Natural killer cell (primary cell): Measurements from ENCODE around the gene NAPB. TPM values are rescaled to one million over a fixed set of nuclear protein-coding genes. Genes with fewer than 3 reads are reported as not detected.

Experiments used
- ATAC-seq, 3 donors: fragments of 150-1000 bp in 2 of 3; fragments of 200-7000 bp in 1 of 3; cut with Tn5 transposase; 1 replicate in 1 of 3; 2 replicates in 2 of 3; pipeline ENCODE4 v1.10.0; 2021; ENCODE audit warnings: mild to moderate bottlenecking in 2 of 3, moderate library complexity in 2 of 3
- DNase-seq, 2 donors: peaks; one replicate each; pipeline versions ENCODE4 v3.0.0 to v3.0.0-alpha.2; 2013 to 2021; ENCODE audit warnings: mixed read lengths in 1 of 2
- H3K27ac ChIP-seq: one replicate; pipeline ENCODE4 v1.5.1; 2013; ENCODE audit warnings: mild to moderate bottlenecking, low read length
- H3K27me3 ChIP-seq: one replicate; pipeline ENCODE4 v1.6.1; 2013; ENCODE audit warnings: low read length; ENCODE audit not compliant: control insufficient read depth, insufficient read depth
- H3K36me3 ChIP-seq: one replicate; pipeline ENCODE4 v1.6.1; 2013; ENCODE audit warnings: low read length; ENCODE audit not compliant: control insufficient read depth, insufficient read depth
- H3K4me1 ChIP-seq: one replicate; pipeline ENCODE4 v1.6.1; 2013; ENCODE audit warnings: low read length; ENCODE audit not compliant: control insufficient read depth, insufficient read depth
- H3K4me3 ChIP-seq: one replicate; pipeline ENCODE4 v1.5.1; 2013; ENCODE audit warnings: low read length
- H3K9me3 ChIP-seq: one replicate; pipeline ENCODE4 v1.6.1; 2013; ENCODE audit warnings: low read length; ENCODE audit not compliant: control insufficient read depth, insufficient read depth
- H3K27ac Mint-ChIP-seq, 2 donors: one replicate each; pipeline ENCODE4 v1.8.0; 2022; ENCODE audit warnings: mild to moderate bottlenecking in 2 of 2, mixed read lengths in 2 of 2, moderate library complexity in 1 of 2
- H3K27me3 Mint-ChIP-seq, 2 donors: one replicate each; pipeline ENCODE4 v1.8.0; 2022; ENCODE audit warnings: low read depth in 2 of 2, mixed read lengths in 2 of 2
- H3K36me3 Mint-ChIP-seq: one replicate; pipeline ENCODE4 v1.8.0; 2022; ENCODE audit warnings: mixed read lengths
- H3K4me1 Mint-ChIP-seq, 2 donors: one replicate each; pipeline ENCODE4 v1.8.0; 2022; ENCODE audit warnings: mixed read lengths in 2 of 2
- H3K4me3 Mint-ChIP-seq: one replicate; pipeline ENCODE4 v1.8.0; 2022; ENCODE audit warnings: mild to moderate bottlenecking, moderate library complexity, mixed read lengths
- H3K9me3 Mint-ChIP-seq, 2 donors: one replicate each; pipeline ENCODE4 v1.8.0; 2022; ENCODE audit warnings: mixed read lengths in 2 of 2
- CTCF ChIP-seq: fragments of 200-600 bp; IDR thresholded peaks from one replicate; pipeline ENCODE4 v1.8.0; 2022; ENCODE audit warnings: antibody characterized with exemption
- WGBS: methylation state at CpG from one replicate; pipeline ENCODE4 v1.1.7; 2013; ENCODE audit warnings: missing lambda C conversion rate; ENCODE audit not compliant: insufficient coverage; 5-methylcytosine and 5-hydroxymethylcytosine counted together
- intact Hi-C: fragments of 100-400 bp; cut with micrococcal nuclease; formaldehyde crosslinking; loops from one replicate; pipeline ENCODE4 v1.14.2; 2022
- total RNA-seq, 4 donors: library from RNA; stranded (reverse); fragments of 120-200 nt in 1 of 4; gene quantifications; one replicate each; pipeline versions ENCODE4 v1.2.3 to v1.2.4, GENCODE V29; 2013 to 2022

The NAPB gene
- total RNA-seq, 3 donors from 2014 or later (not counting 1 experiment from before 2014, with no cell fraction given): 22.8 to 23.9 (median 22.9) TPM

- H3K4me1 ChIP-seq: peaks cover 11% of the 10 kb centered on the region
- peaks cover 9% of the 10 kb centered on the region for H3K36me3 Mint-ChIP-seq
- H3K27ac Mint-ChIP-seq: peak overlapping the region; percentile 30 to 45
- H3K4me3 ChIP-seq: no peak overlapping the region
- H3K4me1 Mint-ChIP-seq: peaks cover 23 to 28% of the 10 kb centered on the region in 2 donors
- peaks cover 59% of the 10 kb centered on the region for H3K36me3 ChIP-seq
- H3K27me3 Mint-ChIP-seq: no peaks in the 10 kb centered on the region
- no peak for DNase-seq
- no peak for ATAC-seq
- 97% methylated on average over 14 of the region's 14 CpGs for WGBS
- no peak for TF ChIP-seq CTCF
- H3K9me3 Mint-ChIP-seq: no peaks in the 10 kb centered on the region
- no peak overlapping the region for H3K4me3 Mint-ChIP-seq
- intact Hi-C loops: loop anchor here (10.0 kb wide), 1 partner anchor 1586 kb away; no protein-coding TSS in a partner anchor
- no peaks in the 10 kb centered on the region for H3K27me3 ChIP-seq
- no peak overlapping the region for H3K27ac ChIP-seq
- no peaks in the 10 kb centered on the region for H3K9me3 ChIP-seq
Observed at GRCh38 chr20:23369072-23369823, 52.0 kb downstream of the NAPB start.

GRCh38 chr20:23368316-23369071 is 52.8 kb downstream of the NAPB start:
- intact Hi-C loops: loop anchor here (10.0 kb wide), 1 partner anchor 1586 kb away; no protein-coding TSS in a partner anchor
- Histone ChIP-seq H3K36me3 (peaks cover 54% of the 10 kb centered on the region), H3K4me3 (no peak overlapping the region), H3K27ac (no peak overlapping the region), H3K27me3 (no peaks in the 10 kb centered on the region), H3K9me3 (no peaks in the 10 kb centered on the region), H3K4me1 (peaks cover 12% of the 10 kb centered on the region)
- Mint-ChIP-seq H3K27me3 (no peaks in the 10 kb centered on the region), H3K27ac (peak overlapping the region in 1 of 2 donors; percentile 30), H3K4me1 (peaks cover 29 to 32% of the 10 kb centered on the region in 2 donors), H3K4me3 (no peak overlapping the region), H3K9me3 (no peaks in the 10 kb centered on the region), H3K36me3 (peaks cover 11% of the 10 kb centered on the region)
- no peak for ATAC-seq
- 83% methylated on average over 1 of the region's 2 CpGs for WGBS
- TF ChIP-seq CTCF: no peak
- DNase-seq: no peak

- no peak for DNase-seq
- H3K4me3 ChIP-seq: no peak overlapping the region
- intact Hi-C loops: loop anchor here (10.0 kb wide), 1 partner anchor 1587 kb away; no protein-coding TSS in a partner anchor
- H3K27ac Mint-ChIP-seq: peak overlapping the region in 1 of 2 donors; percentile 14
- ATAC-seq: no peak
- H3K36me3 Mint-ChIP-seq: peaks cover 11% of the 10 kb centered on the region
- H3K4me1 ChIP-seq: peaks cover 20% of the 10 kb centered on the region
- H3K9me3 ChIP-seq: no peaks in the 10 kb centered on the region
- no peak overlapping the region for H3K27ac ChIP-seq
- no peaks in the 10 kb centered on the region for H3K9me3 Mint-ChIP-seq
- no peaks in the 10 kb centered on the region for H3K27me3 Mint-ChIP-seq
- H3K4me3 Mint-ChIP-seq: no peak overlapping the region
- no peaks in the 10 kb centered on the region for H3K27me3 ChIP-seq
- peaks cover 36 to 39% of the 10 kb centered on the region in 2 donors for H3K4me1 Mint-ChIP-seq
- no peak for TF ChIP-seq CTCF
- H3K36me3 ChIP-seq: peaks cover 48% of the 10 kb centered on the region
Observed at GRCh38 chr20:23367770-23368169, 53.5 kb downstream of the NAPB start.
